CD4-positive, alpha-beta T cell treated with Interleukin-17A for 4 hours (primary cell): ENCODE data around the gene FARP1.

Experiments
- DNase-seq: peaks from one replicate; pipeline ENCODE4 v3.0.0-alpha.2; 2020; ENCODE audit warnings: mixed read lengths

Gene FARP1

GRCh38 chr13:98175043-98175442 is 32.1 kb downstream of the FARP1 start:
- DNase-seq = no peak

GRCh38 chr13:98175823-98176222 is 32.9 kb downstream of the FARP1 start:
- no peak for DNase-seq

- DNase-seq = no peak
These were observed 34.1 kb downstream of the FARP1 start, which contains the start of gene RNF113B for GRCh38 chr13:98176777-98177608. TSS of gene RNF113B (minus strand) at chr13:98177269. CDS start at chr13:98177236, 33 bp downstream.

- DNase-seq = no peak
These were observed 37.2 kb downstream of the FARP1 start for GRCh38 chr13:98180092-98180491.

- DNase-seq = no peak
These were observed 38.4 kb downstream of the FARP1 start for GRCh38 chr13:98181111-98181815.

- DNase-seq = no peak
These were observed 39.3 kb downstream of the FARP1 start for GRCh38 chr13:98182153-98182552.

GRCh38 chr13:98182589-98182988 is 39.7 kb downstream of the FARP1 start:
- no peak for DNase-seq

- DNase-seq = no peak
These were observed 41.9 kb downstream of the FARP1 start for GRCh38 chr13:98184792-98185191.

GRCh38 chr13:98187155-98187964 is 44.5 kb downstream of the FARP1 start:
- DNase-seq = no peak

GRCh38 chr13:98187965-98188261 is 45.0 kb downstream of the FARP1 start:
- no peak for DNase-seq

- no peak for DNase-seq
These were observed 45.8 kb downstream of the FARP1 start for GRCh38 chr13:98188544-98189166.

GRCh38 chr13:98189841-98190505 is 47.1 kb downstream of the FARP1 start:
- DNase-seq = no peak

GRCh38 chr13:98190889-98191444 is 48.1 kb downstream of the FARP1 start:
- no peak for DNase-seq

GRCh38 chr13:98192008-98192407 is 49.1 kb downstream of the FARP1 start:
- DNase-seq = no peak

- no peak for DNase-seq
These were observed 52.3 kb downstream of the FARP1 start for GRCh38 chr13:98195054-98195791.

GRCh38 chr13:98198683-98199082 is 55.8 kb downstream of the FARP1 start:
- DNase-seq = no peak

GRCh38 chr13:98199480-98199879 is 56.6 kb downstream of the FARP1 start:
- no peak for DNase-seq

GRCh38 chr13:98200211-98200878 is 57.5 kb downstream of the FARP1 start:
- no peak for DNase-seq

GRCh38 chr13:98201189-98201588 is 58.3 kb downstream of the FARP1 start:
- DNase-seq = no peak

- DNase-seq = no peak
These were observed 59.1 kb downstream of the FARP1 start for GRCh38 chr13:98201984-98202383.
